HG02970 (cell line): ENCODE data around the gene BLID.

Experiments
- ATAC-seq: cut with Tn5 transposase; IDR thresholded peaks from one replicate; pipeline ENCODE4 v1.9.1; 2021; ENCODE audit warnings: mild to moderate bottlenecking, moderate library complexity, moderate number of reproducible peaks; ENCODE audit not compliant: unreplicated experiment, low FRiP score

The BLID gene

DNA sequence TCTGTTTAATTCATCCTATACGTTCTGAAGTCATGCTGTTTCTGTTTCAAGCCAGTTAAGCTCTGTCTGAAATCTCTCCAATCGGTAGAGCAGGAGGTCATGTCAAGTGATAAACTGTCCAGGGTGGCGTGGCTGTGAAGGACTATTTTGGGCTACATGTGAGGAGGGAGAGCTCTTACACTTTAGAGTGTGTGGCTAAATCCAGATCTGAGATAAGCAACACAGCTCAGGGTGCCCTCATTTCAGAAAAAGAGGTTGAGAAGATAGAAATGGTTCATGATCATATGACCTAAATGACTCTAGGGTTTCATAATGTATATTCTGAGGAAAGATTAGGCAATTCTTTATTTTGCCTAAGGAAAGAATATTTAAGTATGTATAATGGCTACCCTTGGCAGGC is 8.4 kb downstream of the BLID start:
- no peak for ATAC-seq

DNA sequence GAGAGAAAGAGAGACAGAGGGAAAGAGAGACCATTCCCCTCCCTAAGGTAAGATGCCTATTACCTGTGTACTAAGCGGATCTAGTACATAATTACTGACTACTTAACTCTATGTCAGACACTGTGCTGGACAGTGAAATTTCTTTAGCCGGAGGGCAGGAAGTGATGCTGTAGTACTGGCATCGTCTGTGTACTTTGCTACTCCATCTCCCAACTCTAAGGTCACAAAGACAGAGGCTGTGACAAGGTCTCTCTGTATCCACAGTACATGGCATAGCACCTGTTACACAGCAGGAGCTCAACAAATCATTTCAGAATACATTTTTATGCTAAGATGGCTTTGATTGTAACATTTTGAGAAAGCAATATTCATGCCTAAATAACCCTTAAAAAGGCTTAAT is 9.0 kb downstream of the BLID start:
- no peak for ATAC-seq

DNA sequence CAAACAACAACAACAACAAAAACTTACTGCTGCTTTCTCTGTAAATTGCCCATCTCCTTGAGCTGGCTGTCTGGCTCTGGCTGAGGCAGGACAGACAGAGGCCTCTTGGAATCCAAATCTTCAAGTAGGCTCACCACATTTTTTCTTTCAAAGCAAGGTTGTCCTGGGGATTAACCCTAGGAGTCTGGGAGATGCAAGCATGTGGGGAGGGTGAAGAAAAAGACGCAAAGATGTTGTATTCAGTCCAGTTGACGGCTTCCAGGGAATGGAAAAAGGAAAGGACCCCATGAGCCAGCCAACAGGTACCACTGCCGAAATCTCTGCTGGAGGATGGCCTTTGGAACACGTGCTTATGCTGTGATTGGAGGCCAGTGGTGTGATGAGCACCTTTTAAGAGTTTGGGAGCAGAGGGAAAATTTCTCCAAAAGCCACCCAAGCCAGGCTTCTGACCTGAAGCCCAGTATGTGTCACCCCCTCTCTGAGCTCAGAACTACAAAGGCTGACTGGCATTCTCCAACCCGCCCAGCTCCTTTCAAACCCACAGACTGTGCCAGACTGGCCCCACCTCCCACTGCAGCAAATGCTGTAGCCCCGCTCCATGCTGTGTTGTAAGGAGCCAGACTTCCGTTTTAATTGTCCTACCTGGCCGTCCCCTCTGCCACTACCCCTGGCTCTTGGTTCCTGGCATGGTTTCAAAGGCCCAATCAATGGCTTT is 10.8 kb downstream of the BLID start:
- ATAC-seq, result no peak

DNA sequence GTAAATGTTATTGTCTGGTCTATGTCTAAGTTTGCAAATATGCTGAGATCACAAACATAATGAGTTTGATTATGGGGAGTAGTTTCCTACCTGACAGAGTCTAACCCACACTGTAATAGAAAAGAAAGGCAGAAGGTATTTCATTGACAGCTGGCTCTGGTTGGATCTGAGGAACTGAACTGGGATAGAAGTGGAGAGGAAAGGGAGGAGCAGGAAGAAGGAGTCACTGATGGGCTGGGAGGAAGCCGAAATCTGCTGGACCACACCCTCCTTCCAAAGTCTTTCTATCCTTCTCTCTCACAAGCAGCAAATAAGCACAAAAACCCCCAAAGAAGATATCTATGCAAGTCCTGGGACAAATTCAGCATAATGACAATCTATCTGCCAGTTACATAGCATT is 11.7 kb downstream of the BLID start:
- ATAC-seq, result no peak

DNA sequence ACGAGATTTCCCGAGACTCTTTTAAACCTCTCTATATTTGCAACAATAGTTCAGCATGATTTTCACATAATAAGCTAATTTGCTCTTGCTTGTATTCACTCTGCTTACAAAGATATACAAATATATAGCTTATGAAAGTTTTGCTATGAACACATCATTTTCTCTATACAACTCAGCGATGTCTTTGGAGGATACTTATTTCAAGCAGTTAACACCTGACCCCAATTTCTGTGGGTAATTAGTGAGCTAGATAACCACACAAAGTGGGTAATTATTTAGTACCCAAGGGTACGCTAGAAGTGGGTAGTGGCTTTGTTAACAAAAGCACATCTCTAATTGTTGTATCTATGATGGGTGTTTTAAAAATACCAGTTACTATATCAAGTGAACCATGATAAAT is 12.3 kb downstream of the BLID start:
- no peak for ATAC-seq

DNA sequence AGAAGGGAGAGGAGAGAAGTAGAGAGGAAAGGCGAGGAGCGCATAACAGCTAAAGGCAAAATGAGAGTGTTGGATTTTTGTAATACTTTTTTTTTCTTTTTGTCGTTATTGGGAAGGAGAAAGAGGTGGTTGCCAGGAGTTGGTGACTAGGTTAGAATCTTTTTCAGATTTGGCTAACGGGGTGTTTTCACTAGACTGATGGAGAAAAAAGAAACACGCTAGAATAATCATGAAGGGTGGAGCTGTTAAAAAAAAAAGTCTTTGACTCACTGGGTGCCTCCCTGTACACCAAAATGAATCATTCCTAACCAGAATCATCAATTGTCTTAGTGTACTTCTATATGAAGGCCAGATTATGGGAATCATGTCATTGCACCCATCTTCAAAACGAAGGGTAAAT is 12.7 kb downstream of the BLID start:
- no peak for ATAC-seq

DNA sequence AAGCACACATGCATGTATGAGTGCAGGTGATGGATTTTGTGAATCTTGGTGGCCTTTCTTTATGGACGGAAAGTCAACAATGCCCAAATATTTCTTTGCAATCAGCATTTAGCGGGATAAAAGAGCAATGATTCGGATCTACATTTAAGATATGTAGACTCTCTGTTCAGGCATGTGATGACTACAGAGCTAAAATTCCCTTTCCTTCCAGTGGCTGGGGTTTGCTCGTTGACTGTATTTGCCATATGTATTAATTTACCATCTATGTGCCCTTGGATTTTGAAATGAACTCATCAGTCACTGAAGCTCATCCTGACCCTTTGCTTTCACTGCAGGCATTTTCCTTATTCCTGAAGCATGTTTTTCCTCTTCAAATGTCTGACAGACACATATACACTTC is 13.6 kb downstream of the BLID start:
- no peak for ATAC-seq

DNA sequence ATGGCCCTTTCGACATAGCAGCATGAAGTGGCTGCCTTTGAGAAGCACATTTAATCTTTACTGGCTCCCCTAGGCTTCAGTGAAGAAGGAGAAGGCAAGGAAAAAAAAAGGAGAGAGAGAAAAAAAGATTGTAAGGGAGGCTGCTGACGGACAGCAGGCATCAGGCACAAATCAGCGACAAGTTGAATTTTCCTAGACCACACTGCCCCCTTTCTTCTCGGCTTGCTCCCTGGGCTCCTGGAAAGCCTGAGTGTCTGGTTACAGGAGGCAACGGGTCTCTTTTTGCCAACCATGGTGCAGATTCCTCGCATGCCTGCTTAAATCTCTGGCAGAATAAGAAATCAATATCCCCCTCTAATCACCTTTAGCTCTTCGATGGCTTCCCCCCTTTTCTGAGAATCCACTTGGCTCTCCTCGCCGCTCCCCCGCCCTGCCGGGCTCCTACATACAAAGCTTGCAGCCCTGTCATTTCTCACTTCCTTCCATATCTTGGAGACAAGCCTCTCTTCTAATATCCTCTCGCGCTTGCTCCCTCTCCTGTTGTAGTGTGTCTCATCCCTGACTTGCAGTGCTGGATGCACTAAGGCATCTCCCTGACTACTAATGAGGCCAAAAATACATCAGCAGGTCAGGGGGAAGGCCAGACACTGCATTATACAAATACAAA is 14.3 kb downstream of the BLID start:
- ATAC-seq, result no peak

DNA sequence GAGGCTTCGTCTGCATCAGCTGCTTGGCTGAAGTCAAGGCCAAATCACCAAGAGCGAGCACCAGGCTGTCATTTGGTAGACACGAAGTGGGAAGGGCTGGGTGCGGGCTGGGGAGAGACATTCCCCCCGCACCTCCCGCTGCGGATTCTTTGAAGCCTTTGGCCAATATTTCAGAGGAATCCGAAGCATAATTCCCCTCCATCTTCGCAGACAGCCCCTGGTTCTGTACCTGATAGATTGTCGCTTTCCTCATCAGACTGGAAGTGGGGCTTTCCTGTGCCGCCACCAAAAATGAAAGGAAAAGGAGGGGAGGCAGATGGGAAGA is 15.3 kb downstream of the BLID start:
- no peak for ATAC-seq

DNA sequence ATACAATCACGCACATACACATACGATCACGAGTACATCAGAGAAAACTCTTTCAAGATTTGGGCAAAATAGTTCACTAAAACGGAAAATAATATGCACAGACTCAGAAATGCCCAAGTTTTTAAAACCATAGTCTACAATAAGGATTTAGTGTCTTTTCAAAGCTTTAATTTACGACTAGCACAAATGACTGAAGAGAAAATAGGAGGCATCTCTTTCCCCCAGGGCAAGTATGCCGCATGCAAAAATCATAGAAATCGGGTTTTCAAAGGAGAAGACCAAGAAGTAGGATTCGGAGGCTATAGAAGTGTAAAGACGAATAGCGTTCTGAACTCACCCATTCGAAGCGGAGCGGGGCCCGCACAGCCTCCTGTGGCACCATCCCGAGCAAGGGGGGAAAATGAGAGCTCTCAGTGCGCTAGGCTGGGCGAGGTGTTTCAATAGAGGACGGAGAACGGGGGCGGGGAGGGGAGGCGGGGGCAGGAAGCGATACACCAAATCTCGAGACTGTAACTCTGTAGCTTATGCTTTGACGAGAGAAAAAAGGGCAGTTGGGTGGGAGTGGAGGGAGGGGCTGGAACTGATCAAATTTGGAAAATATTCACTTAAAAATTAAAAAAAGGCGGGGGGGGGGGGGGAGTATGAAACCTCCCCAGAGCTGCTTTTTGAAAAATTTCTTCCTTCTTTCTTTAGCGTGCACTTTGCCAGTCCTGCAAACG is 15.8 kb downstream of the BLID start:
- no peak for ATAC-seq

DNA sequence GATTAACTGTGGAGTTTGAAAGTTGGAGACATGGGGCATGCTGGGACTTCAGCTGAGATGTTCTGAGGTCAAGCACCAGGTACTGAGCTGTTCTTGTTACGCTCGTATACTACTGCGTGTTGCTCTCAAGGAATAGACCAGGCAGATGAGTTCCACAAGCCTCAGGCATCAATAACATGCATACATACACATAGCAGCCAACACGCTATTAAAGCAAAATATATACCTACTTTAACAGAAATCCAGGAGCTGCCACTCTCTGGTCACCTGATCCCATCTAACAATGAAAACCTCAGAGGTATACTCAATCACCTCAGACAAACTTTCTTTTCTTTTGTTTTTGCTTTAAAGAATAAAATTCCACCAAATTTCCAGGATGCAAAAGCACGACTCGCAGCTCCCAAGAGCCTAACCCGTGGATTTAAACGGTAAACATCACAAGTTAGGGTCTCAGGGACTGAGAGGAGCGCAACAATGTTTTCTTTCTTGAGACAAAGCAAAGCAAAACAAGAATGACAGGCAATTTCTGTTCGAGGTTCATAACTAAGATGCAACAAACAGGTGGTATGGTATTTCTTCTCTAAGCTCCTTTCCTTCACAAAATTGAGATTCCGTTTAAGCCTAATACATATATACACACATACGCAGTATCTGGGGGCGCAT is 16.5 kb downstream of the BLID start:
- ATAC-seq, result no peak

DNA sequence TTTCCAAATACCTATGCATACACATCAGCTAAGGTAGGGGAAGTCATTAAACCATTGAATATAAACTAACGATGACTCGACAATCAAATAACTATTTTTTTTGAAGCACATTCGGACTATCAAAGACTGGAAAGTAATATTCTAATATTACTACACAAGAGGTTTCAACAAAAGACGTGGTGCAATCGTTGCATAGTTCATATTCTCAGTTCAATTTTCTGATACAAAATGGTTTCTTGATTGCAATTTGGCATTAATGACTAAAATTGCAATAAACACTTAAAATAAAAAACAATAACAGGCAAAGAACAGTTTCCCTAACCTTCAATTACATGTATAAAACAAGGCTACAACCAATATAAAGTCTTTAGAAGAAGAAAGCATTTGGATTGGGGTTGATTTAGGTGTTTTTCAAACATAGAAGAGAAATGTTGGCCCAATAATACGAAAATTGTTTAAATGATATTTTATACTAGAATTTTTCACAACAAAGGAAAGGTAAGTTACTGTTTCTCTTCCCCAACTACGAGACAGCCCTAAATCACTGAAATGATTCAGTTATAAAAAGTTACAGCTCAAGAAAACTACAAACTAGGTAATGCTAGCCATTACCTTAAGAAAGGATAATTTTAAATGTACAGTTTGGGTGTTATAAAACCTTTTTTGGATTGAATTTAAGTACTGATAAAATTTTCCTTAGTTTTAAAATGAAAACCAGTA is 17.6 kb downstream of the BLID start:
- no peak for ATAC-seq

DNA sequence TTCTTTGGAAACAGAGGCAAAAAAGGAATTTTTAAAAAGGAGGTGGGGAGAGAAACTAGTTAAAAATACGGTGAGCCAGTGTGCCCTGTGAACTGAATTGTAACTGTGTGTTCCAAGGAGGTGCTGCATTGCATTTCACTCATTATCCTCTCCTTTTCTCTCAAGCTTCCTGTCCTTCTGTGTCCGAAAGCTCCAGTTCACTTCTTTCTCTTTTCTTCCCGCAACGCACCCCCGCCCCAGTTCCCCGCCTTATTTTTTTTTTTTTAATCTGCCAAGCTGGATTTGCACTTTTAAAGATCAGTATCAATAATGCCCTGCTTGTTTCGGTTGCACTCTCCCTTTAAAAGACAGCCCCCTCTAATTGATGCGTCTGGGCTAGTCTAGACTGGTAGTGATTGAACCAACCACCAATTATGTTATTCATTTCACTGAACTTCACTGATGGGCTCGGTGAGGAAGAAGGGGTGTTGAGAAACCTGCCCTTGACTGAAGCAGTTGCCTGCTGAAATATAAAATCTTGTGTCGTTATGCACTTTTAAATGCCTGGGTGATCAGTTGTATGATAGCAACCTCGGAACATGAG is 18.5 kb downstream of the BLID start:
- no peak for ATAC-seq

DNA sequence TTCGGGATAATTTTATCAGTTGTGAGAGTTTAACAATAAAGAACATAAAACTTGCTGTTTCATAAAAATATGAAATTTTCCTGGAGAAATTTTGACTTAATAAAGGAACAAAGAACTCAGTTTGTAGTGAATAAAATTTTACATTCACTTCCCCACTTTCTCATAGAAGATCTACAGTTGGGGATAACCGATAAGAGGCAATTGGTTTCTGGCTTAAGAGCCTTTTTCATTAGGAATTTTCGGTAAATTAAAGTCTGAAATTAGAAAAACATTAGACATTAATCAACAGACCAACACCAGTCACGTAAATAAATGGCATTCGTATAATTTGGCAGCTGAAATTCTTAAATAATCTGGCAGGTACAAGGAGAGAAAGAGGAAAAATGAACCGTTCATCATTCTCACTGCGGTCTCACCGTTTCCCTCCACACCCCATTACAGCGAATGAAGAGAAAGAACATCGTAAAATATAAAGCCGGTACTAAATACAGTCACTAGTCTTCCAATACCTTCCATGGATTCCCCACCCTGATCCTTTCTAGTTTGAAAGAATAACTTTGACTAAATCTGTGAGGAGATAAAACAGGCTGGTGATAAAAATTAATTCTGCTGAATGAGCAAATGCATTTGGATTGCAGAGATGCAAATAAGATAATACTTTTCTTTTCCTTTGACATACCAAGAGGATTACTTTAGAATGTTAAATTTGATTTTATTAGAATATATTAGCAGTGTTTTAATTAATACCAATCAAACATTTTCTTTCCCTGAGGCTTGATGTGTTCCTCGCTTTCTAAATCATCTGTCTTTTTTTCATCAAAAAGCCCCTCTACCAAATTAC is 19.5 kb downstream of the BLID start:
- ATAC-seq, result no peak

DNA sequence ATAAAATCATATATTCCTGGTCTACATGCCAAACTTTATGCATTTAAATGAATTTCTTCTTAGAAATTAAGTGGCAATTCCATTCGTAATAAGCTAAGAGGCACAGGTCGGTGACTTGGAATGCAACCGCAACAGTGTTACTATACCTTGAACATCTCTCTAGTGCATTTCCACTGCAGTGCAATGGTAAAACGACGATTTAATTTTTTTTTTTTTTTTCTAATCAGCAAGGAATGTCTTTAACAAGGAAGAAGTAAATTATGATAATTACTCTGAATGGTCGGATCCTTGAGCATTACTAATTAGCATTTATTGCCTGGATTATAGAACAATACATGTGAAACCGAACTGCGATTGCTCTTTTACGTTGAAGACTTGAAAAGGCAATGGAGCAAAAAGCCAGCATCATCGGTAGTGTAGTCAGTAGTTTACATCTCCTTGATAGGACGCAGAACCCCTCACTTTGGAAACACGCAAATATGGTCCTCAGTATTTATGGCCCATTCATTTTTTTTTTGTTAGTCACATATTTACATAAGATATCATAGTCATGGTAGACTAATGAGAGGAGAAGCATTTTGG is 20.2 kb downstream of the BLID start:
- ATAC-seq, result no peak

DNA sequence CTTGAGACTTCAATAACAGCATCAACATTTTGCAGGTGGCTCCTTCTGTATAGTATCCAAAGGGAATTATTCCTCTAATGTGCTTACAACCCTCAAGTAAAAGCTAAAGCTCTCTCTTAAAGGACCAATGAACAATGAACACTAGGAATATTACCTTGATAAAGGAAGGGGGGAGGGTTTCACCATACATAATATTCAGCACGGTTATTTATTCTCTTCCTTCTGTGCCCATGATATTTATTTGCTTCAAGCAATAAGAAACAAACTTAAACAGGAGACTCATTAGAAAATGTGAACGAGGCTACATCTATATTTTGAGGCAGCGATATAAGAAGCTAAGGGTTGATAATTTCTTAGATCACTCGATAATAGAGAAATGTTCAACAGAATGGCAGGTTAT is 21.2 kb downstream of the BLID start:
- no peak for ATAC-seq

DNA sequence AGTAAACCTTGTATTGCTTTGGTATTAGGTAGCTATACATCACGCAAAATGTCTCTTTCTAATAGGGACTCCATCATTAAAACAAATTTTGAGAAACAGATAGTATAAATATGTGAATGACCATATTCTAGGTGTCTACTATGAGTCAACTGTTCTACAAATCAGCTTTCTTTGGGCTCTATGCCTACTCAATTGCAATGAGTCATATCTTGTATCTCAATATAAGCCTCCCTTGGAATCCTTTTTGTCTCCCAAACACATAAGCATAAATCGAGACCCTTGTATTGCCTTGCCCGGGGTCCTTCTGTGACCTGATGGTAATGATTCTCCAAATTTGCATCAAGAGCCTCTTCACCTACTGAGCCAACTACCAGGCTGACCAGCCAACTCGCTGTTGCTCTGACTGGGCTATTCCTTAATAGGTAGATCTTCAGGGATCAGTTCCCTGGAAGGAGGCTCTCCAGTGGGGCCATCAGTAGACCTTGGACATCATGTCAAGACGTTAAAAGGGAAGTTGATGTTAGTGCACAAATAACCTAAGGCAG is 22.2 kb downstream of the BLID start:
- no peak for ATAC-seq

DNA sequence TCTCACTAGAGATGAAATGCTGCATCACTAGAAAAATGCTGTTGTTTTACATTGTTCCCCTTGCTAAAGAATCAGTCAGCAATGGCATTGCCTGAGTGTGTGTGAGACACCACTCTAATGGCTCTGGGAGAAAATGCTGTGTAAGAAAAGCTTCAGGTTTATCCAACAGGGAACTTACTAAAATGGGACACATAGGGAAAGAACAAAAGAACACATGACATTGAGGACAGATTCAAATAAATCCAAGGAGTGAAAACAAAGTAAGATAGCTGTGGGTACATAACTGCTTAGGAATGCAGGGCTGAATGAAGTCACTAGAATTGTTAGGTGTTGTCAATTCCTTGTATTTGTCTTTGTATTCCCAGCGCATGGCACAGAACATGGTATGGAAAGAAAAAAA is 24.2 kb downstream of the BLID start:
- no peak for ATAC-seq

DNA sequence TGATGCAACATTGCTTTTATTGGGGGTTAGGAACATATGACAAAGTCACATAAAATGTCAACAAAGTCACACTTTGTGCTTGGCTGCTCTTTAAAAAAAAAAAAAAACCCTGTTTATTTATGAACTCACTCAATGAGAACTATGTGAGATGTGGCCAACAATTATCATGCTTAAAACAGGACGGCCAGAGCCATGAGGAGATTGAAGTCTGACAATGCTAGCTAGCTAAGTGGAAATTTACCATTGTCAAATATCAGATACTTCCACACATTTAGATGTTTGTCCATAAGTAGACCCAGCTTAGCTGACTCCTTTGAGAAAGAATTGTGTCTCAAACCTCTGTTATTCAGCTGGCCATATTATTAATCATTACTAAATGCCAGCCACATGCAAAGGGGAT is 26.9 kb downstream of the BLID start:
- no peak for ATAC-seq
